GM12801 (cell line): ENCODE results near the gene HDAC11.

Experiments
- CTCF ChIP-seq: IDR thresholded peaks from one replicate; pipeline ENCODE4 v1.5.1; 2011; ENCODE audit warnings: control low read depth; ENCODE audit not compliant: insufficient read length; ENCODE audit errors: extremely low read depth

The HDAC11 gene

GRCh38 chr3:13524979-13525669 is 45.0 kb downstream of the HDAC11 start:
- TF ChIP-seq CTCF = no peak

GRCh38 chr3:13525827-13526625 is 45.9 kb downstream of the HDAC11 start:
- no peak for TF ChIP-seq CTCF

- no peak for TF ChIP-seq CTCF
Measured at GRCh38 chr3:13526626-13526949, 46.5 kb downstream of the HDAC11 start.

GRCh38 chr3:13528217-13528867 is 48.2 kb downstream of the HDAC11 start:
- no peak for TF ChIP-seq CTCF

GRCh38 chr3:13529196-13530112 is 49.3 kb downstream of the HDAC11 start:
- TF ChIP-seq CTCF = no peak

GRCh38 chr3:13530241-13531009 is 50.3 kb downstream of the HDAC11 start:
- TF ChIP-seq CTCF = no peak
